MM.1S (cell line): ENCODE data around the gene ZNF804B.

ENCODE experiments used
- DNase-seq: peaks from one replicate; pipeline ENCODE4 v3.0.0-alpha.2; 2015
- H2AFZ ChIP-seq: fragments of 300-600 bp; sonication (generic); 2 replicates; pipeline ENCODE4 v1.6.0; 2016; ENCODE audit warnings: antibody characterized with exemption, low read length
- H3F3A ChIP-seq: fragments of 300-600 bp; sonication (generic); 2 replicates; pipeline ENCODE4 v1.6.1; 2016; ENCODE audit warnings: mild to moderate bottlenecking, antibody characterized with exemption, low read length, moderate library complexity, mixed read lengths; ENCODE audit not compliant: insufficient read depth
- H3K27ac ChIP-seq: fragments of 300-600 bp; sonication (generic); 2 replicates; pipeline ENCODE4 v1.5.1; 2016; ENCODE audit warnings: mild to moderate bottlenecking, low read length
- H3K27me3 ChIP-seq: fragments of 300-600 bp; sonication (generic); replicated peaks from 2 replicates; pipeline ENCODE4 v1.6.0; 2016; ENCODE audit warnings: low read length; ENCODE audit not compliant: insufficient read depth
- H3K36me3 ChIP-seq: fragments of 300-600 bp; sonication (generic); replicated peaks from 2 replicates; pipeline ENCODE4 v1.6.1; 2016; ENCODE audit warnings: mild to moderate bottlenecking, low read length, mixed read lengths; ENCODE audit not compliant: insufficient read depth
- H3K4me1 ChIP-seq: fragments of 300-600 bp; sonication (generic); 2 replicates; pipeline ENCODE4 v1.6.1; 2016; ENCODE audit warnings: low read length, mixed read lengths
- H3K4me2 ChIP-seq: fragments of 300-600 bp; sonication (generic); 2 replicates; pipeline ENCODE4 v1.6.0; 2016; ENCODE audit warnings: low read depth, low read length
- H3K4me3 ChIP-seq: fragments of 300-600 bp; sonication (generic); 2 replicates; pipeline ENCODE4 v1.5.1; 2016; ENCODE audit warnings: low read length, mixed read lengths
- H3K79me2 ChIP-seq: fragments of 300-600 bp; sonication (generic); 2 replicates; pipeline ENCODE4 v1.6.1; 2016; ENCODE audit warnings: mixed run types, low read length, mixed read lengths
- H3K9ac ChIP-seq: fragments of 300-600 bp; sonication (generic); 2 replicates; pipeline ENCODE4 v1.6.1; 2016; ENCODE audit warnings: low read length, mixed read lengths
- H3K9me2 ChIP-seq: fragments of 300-600 bp; sonication (generic); replicated peaks from 2 replicates; pipeline ENCODE4 v1.6.1; 2016; ENCODE audit warnings: mild to moderate bottlenecking, low read length, mixed read lengths; ENCODE audit not compliant: insufficient read depth
- H3K9me3 ChIP-seq: fragments of 300-600 bp; sonication (generic); replicated peaks from 2 replicates; pipeline ENCODE4 v1.6.1; 2016; ENCODE audit warnings: mild to moderate bottlenecking, low read length, mixed read lengths; ENCODE audit not compliant: insufficient read depth
- H4K20me1 ChIP-seq: fragments of 300-600 bp; sonication (generic); 2 replicates; pipeline ENCODE4 v1.6.1; 2016; ENCODE audit warnings: mild to moderate bottlenecking, low read length, moderate library complexity, mixed read lengths; ENCODE audit not compliant: insufficient read depth
- EZH2phosphoT487 ChIP-seq: fragments of 300-600 bp; sonication (generic); IDR thresholded peaks from 2 replicates; pipeline ENCODE4 v1.6.1; 2018; ENCODE audit warnings: antibody characterized with exemption, low read length
- TF ChIP-seq, protein P1 (sequence below): fragments of 300-600 bp; sonication (generic); IDR thresholded peaks from 2 replicates; pipeline ENCODE4 v1.5.1; 2016; ENCODE audit warnings: antibody characterized with exemption, low read length, mixed read lengths

The ZNF804B gene

DNA sequence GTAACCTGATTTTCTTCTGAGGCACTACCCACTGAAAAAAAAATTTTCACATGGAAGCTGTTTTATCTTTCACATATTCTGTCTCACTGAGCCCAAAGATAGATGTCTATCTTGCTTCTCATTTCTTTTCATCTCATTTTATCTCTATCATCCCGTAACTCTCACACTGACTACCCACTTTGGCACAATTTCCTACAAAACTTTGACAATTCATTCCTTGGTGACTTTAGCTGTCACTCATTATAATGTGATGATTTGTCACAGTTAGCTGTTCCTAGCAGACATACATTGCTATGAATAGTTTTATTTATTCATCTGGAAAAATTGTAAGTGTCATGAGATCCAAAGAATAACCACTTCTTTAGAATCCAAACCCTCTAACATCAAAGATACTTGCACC lies 625.9 kb downstream of the ZNF804B start:
- TF ChIP-seq, protein P1, sequence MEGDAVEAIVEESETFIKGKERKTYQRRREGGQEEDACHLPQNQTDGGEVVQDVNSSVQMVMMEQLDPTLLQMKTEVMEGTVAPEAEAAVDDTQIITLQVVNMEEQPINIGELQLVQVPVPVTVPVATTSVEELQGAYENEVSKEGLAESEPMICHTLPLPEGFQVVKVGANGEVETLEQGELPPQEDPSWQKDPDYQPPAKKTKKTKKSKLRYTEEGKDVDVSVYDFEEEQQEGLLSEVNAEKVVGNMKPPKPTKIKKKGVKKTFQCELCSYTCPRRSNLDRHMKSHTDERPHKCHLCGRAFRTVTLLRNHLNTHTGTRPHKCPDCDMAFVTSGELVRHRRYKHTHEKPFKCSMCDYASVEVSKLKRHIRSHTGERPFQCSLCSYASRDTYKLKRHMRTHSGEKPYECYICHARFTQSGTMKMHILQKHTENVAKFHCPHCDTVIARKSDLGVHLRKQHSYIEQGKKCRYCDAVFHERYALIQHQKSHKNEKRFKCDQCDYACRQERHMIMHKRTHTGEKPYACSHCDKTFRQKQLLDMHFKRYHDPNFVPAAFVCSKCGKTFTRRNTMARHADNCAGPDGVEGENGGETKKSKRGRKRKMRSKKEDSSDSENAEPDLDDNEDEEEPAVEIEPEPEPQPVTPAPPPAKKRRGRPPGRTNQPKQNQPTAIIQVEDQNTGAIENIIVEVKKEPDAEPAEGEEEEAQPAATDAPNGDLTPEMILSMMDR = no peak
- no peak for TF ChIP-seq EZH2phosphoT487
- no peaks in the 10 kb centered on the region for H3F3A ChIP-seq

More for the DNA sequence above, 625.9 kb downstream of the ZNF804B start:
- no peak overlapping the region for H3K4me3 ChIP-seq
- no peaks in the 10 kb centered on the region for H3K9me3 ChIP-seq
- H3K4me2 ChIP-seq = no peak overlapping the region
- H2AFZ ChIP-seq = no peak overlapping the region
- no peaks in the 10 kb centered on the region for H3K9me2 ChIP-seq
- no peak overlapping the region for H3K9ac ChIP-seq
- H3K27ac ChIP-seq = no peak overlapping the region
- no peaks in the 10 kb centered on the region for H3K36me3 ChIP-seq
- DNase-seq = no peak
- H3K27me3 ChIP-seq = no peaks in the 10 kb centered on the region
- H3K4me1 ChIP-seq = no peaks in the 10 kb centered on the region
- no peaks in the 10 kb centered on the region for H3K79me2 ChIP-seq
- no peaks in the 10 kb centered on the region for H4K20me1 ChIP-seq
